CD14-positive monocyte (primary cell): ENCODE results near the gene ACY1. TPM values are rescaled to one million over a fixed set of nuclear protein-coding genes. Genes with fewer than 3 reads are reported as not detected.
A peak's percentile ranks its signal among the peaks of the same experiment; 100 is the strongest.

Experiments
- DNase-seq, 3 donors: peaks; one replicate each; pipeline ENCODE4 v3.0.0-alpha.2; 2011 to 2022
- H2AFZ ChIP-seq: 2 replicates; pipeline ENCODE4 v1.6.0; 2012; ENCODE audit warnings: mild to moderate bottlenecking, low read depth, low read length, inconsistent platforms; ENCODE audit not compliant: insufficient read depth, poor library complexity, severe bottlenecking
- H3K27ac ChIP-seq, 2 donors: 1 replicate in 1 of 2; 2 replicates in 1 of 2; pipeline ENCODE4 v1.5.1; 2012 to 2013; ENCODE audit warnings: low read length in 2 of 2, control low read depth in 1 of 2, inconsistent platforms in 1 of 2, low read depth in 1 of 2, mild to moderate bottlenecking in 1 of 2
- H3K27me3 ChIP-seq, 2 donors: one replicate each; pipeline versions ENCODE4 v1.6.0 to v1.6.1; 2011 to 2013; ENCODE audit warnings: low read length in 2 of 2; ENCODE audit not compliant: control insufficient read depth in 2 of 2, insufficient read depth in 2 of 2
- H3K36me3 ChIP-seq, 2 donors: replicated peaks in 1 of 2; 1 replicate in 1 of 2; 2 replicates in 1 of 2; pipeline versions ENCODE4 v1.5.1 to v1.6.1; 2012 to 2013; ENCODE audit warnings: low read length in 2 of 2, control low read depth in 1 of 2, inconsistent platforms in 1 of 2, mild to moderate bottlenecking in 1 of 2; ENCODE audit not compliant: insufficient read depth in 2 of 2, control insufficient read depth in 1 of 2
- H3K4me1 ChIP-seq, 2 donors: 1 replicate in 1 of 2; 2 replicates in 1 of 2; pipeline versions ENCODE4 v1.5.1 to v1.6.1; 2012 to 2013; ENCODE audit warnings: low read length in 2 of 2, control low read depth in 1 of 2, inconsistent platforms in 1 of 2, mild to moderate bottlenecking in 1 of 2, moderate library complexity in 1 of 2; ENCODE audit not compliant: insufficient read depth in 2 of 2, control insufficient read depth in 1 of 2
- H3K4me2 ChIP-seq: replicated peaks from 2 replicates; pipeline ENCODE3; 2012; ENCODE audit warnings: low read length, moderate library complexity, mild to moderate bottlenecking; ENCODE audit not compliant: poor library complexity, severe bottlenecking; ENCODE audit errors: extremely low read depth
- H3K4me3 ChIP-seq, 3 experiments: fragments of 200-600 bp in 1 of 3; sonication (generic) in 1 of 3; replicated peaks in 1 of 3; 1 replicate in 2 of 3; 2 replicates in 1 of 3; pipeline ENCODE4 v1.5.1; 2011 to 2013; ENCODE audit warnings: low read length in 3 of 3, mild to moderate bottlenecking in 3 of 3, control low read depth in 2 of 3, low read depth in 2 of 3, inconsistent platforms in 1 of 3, moderate library complexity in 1 of 3
- H3K79me2 ChIP-seq: 2 replicates; pipeline ENCODE4 v1.6.0; 2012; ENCODE audit warnings: mild to moderate bottlenecking, control low read depth, inconsistent platforms, low read length, moderate library complexity; ENCODE audit not compliant: insufficient read depth
- H3K9ac ChIP-seq: 2 replicates; pipeline ENCODE4 v1.6.0; 2017; ENCODE audit warnings: low read length, mild to moderate bottlenecking; ENCODE audit not compliant: insufficient read depth, poor library complexity, severe bottlenecking
- H3K9me3 ChIP-seq, 2 donors: replicated peaks in 1 of 2; 1 replicate in 1 of 2; 2 replicates in 1 of 2; pipeline versions ENCODE4 v1.5.1 to v1.6.1; 2012 to 2013; ENCODE audit warnings: low read length in 2 of 2, control low read depth in 1 of 2; ENCODE audit not compliant: control insufficient read depth in 1 of 2, insufficient read depth in 1 of 2
- H4K20me1 ChIP-seq: 2 replicates; pipeline ENCODE4 v1.6.0; 2012; ENCODE audit warnings: mild to moderate bottlenecking, low read length, control low read depth, moderate library complexity; ENCODE audit not compliant: insufficient read depth
- H3K27ac Mint-ChIP-seq, 7 donors: one replicate each; pipeline ENCODE4 v1.8.0; 2020; ENCODE audit warnings: mild to moderate bottlenecking in 7 of 7, mixed read lengths in 7 of 7, moderate library complexity in 6 of 7, inconsistent platforms in 2 of 7
- H3K27me3 Mint-ChIP-seq, 3 donors: one replicate each; pipeline ENCODE4 v1.8.0; 2021 to 2022; ENCODE audit warnings: low read depth in 3 of 3, mild to moderate bottlenecking in 3 of 3, mixed read lengths in 3 of 3, moderate library complexity in 3 of 3, inconsistent platforms in 1 of 3
- H3K36me3 Mint-ChIP-seq, 2 donors: one replicate each; pipeline ENCODE4 v1.8.0; 2020; ENCODE audit warnings: mixed read lengths in 2 of 2, inconsistent platforms in 1 of 2, mild to moderate bottlenecking in 1 of 2
- H3K4me1 Mint-ChIP-seq: one replicate; pipeline ENCODE4 v1.8.0; 2020; ENCODE audit warnings: mild to moderate bottlenecking, mixed read lengths
- H3K4me3 Mint-ChIP-seq, 2 donors: one replicate each; pipeline ENCODE4 v1.8.0; 2020; ENCODE audit warnings: mild to moderate bottlenecking in 2 of 2, mixed read lengths in 2 of 2, moderate library complexity in 1 of 2
- H3K9me3 Mint-ChIP-seq, 7 donors: one replicate each; pipeline ENCODE4 v1.8.0; 2020 to 2022; ENCODE audit warnings: mixed read lengths in 7 of 7, mild to moderate bottlenecking in 6 of 7, moderate library complexity in 6 of 7, inconsistent platforms in 2 of 7
- WGBS: methylation state at CpG from one replicate; pipeline ENCODE4 v1.1.5; 2013; ENCODE audit warnings: missing lambda C conversion rate; ENCODE audit not compliant: insufficient coverage; 5-methylcytosine and 5-hydroxymethylcytosine counted together
- intact Hi-C, 2 donors: fragments of 100-400 bp; cut with micrococcal nuclease; formaldehyde crosslinking; loops; one replicate each; pipeline versions ENCODE4 v1.15.0 to v1.15.1; 2023
- polyA plus RNA-seq, 3 donors: library from polyadenylated mRNA; depleted of rRNA in 1 of 3; unstranded in 2 of 3; stranded (reverse) in 1 of 3; fragments of 300-500 nt in 2 of 3; fragments of >200 nt in 1 of 3; fragmentation: Illumina TruSeq in 2 of 3; gene quantifications; 1 replicate in 2 of 3; 2 replicates in 1 of 3; pipeline ENCODE4 v1.2.3, GENCODE V29; 2012 to 2021
- TF ChIP-seq, protein P1 (sequence below): fragments of 200-600 bp; IDR thresholded peaks from one replicate; pipeline ENCODE4 v1.8.0; 2022; ENCODE audit warnings: antibody characterized with exemption, mild to moderate bottlenecking

Gene ACY1
- polyA plus RNA-seq, 3 donors: 13.3 to 18.0 (median 14.5) TPM

DNA sequence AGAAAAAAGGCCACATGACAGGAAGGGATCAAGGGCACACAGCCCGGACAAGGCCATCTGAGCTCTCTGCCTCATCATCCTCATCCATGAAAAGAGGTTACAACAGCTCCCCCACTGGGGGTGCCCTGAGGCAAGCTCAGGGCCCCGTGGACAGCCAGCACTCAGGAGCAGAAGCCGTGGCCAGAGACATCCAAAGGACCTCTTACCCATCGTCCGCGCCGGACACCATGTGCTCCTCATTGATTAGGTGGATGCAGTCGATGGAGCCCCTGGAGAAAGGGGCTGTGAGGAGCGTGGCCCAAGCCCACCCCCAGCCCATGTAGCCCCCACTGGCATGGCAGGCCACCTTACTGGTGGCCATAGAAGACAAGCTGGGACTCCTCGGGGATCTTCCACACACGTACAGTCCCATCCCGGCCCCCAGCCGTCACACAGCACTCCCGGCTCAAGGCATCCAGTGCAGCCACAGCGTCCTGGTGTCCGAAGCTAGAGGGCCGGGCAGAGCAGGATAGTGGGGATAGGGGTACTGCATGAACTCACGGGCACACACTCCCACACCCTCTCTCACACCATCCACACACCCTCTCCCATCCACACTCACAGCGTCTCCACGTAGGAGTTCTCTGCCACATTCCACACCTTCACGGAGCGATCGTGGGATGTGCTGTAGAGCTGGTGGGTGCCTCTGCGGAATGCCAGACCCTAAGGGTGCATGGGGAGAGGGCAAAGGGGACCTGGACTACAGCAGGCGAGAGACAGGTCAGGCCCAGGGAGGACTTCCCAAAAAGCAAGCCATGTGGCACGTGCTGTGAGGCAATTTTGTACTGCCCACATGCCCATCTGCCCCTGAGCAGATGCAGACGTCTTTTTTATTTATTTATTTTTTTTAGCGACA, 48.1 kb upstream of the ACY1 start:
- intact Hi-C loops: loop anchor here in 1 of 2 donors (5.0 kb wide), 1 partner anchor 187 kb away; no protein-coding TSS in a partner anchor
- H3K27me3 Mint-ChIP-seq: peaks cover 0 to 4% (median 0%) of the 10 kb centered on the region in 3 donors
- H3K4me1 Mint-ChIP-seq: peaks cover 5% of the 10 kb centered on the region
- Histone ChIP-seq H2AFZ (no peak overlapping the region), H3K36me3 (peaks cover 50 to 72% of the 10 kb centered on the region in 2 donors), H3K4me2 (no peak overlapping the region), H3K79me2 (peaks cover 4% of the 10 kb centered on the region), H3K9me3 (no peaks in the 10 kb centered on the region), H3K9ac (no peak overlapping the region), H4K20me1 (no peaks in the 10 kb centered on the region), H3K27ac (no peak overlapping the region), H3K4me3 (no peak overlapping the region), H3K27me3 (no peaks in the 10 kb centered on the region), H3K4me1 (no peaks in the 10 kb centered on the region)
- H3K4me3 Mint-ChIP-seq: no peak overlapping the region
- H3K36me3 Mint-ChIP-seq: peaks cover 61 to 70% of the 10 kb centered on the region in 2 donors
- DNase-seq: no peak
- peak overlapping the region in 1 of 7 donors; percentile 61 for H3K27ac Mint-ChIP-seq
- TF ChIP-seq, protein P1, sequence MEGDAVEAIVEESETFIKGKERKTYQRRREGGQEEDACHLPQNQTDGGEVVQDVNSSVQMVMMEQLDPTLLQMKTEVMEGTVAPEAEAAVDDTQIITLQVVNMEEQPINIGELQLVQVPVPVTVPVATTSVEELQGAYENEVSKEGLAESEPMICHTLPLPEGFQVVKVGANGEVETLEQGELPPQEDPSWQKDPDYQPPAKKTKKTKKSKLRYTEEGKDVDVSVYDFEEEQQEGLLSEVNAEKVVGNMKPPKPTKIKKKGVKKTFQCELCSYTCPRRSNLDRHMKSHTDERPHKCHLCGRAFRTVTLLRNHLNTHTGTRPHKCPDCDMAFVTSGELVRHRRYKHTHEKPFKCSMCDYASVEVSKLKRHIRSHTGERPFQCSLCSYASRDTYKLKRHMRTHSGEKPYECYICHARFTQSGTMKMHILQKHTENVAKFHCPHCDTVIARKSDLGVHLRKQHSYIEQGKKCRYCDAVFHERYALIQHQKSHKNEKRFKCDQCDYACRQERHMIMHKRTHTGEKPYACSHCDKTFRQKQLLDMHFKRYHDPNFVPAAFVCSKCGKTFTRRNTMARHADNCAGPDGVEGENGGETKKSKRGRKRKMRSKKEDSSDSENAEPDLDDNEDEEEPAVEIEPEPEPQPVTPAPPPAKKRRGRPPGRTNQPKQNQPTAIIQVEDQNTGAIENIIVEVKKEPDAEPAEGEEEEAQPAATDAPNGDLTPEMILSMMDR: no peak
- H3K9me3 Mint-ChIP-seq: peaks cover 0 to 2% (median 0%) of the 10 kb centered on the region in 7 donors
- WGBS: 98% methylated on average over 12 of the region's 28 CpGs

DNA sequence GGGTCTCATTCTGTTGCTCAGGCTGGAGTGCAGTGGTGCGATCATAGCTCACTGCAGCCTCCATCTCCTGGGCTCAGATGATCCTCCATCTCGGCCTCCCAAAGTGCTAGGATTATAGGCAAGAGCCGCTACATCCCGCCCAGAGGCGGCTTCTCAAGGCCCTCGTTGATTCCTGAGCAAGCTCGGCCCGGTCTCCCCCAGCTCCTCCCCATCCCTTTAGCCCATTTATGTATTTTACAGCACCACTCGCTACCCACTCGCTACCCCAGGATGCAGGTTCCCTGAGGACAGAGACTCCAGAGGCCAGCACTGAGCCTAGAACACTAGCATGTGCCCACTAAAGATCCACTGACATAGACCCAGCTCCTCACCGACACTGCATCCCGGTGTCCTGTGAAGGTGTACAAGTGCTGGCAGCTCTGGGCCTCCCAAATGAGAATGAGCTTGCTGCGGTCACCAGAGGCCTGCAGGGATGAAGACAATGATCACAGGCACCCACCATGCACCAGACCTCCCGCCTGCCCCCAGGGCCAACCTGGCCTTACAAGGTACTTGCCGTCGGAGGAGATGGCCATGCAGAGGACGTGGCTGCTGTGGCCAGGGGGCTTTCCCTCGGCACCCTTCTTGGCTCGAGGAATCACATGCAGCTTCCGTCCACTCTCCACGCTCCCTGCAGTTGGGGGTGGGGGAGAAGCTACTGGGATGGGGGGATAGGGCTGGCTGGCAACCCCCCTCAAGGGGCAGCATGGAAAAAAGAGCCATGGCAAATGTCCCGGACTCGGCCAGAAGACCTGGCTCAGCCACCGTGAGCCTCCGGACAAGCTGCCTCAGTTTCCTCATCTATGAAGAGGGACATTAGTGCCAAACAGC, 47.2 kb upstream of the ACY1 start:
- Histone ChIP-seq H3K9ac (no peak overlapping the region), H3K4me1 (peaks cover 6% of the 10 kb centered on the region in 2 donors), H3K27me3 (no peaks in the 10 kb centered on the region), H4K20me1 (no peaks in the 10 kb centered on the region), H3K9me3 (no peaks in the 10 kb centered on the region), H3K36me3 (peaks cover 50 to 72% of the 10 kb centered on the region in 2 donors), H3K4me2 (no peak overlapping the region), H2AFZ (no peak overlapping the region), H3K27ac (no peak overlapping the region), H3K4me3 (no peak overlapping the region), H3K79me2 (peaks cover 13% of the 10 kb centered on the region)
- TF ChIP-seq, protein P1: no peak
- Mint-ChIP-seq H3K27ac (peak overlapping the region in 2 of 7 donors; percentile 24 to 61), H3K27me3 (peaks cover 0 to 2% (median 0%) of the 10 kb centered on the region in 3 donors), H3K9me3 (peaks cover 0 to 2% (median 0%) of the 10 kb centered on the region in 7 donors), H3K36me3 (peaks cover 64 to 70% of the 10 kb centered on the region in 2 donors), H3K4me1 (peaks cover 13% of the 10 kb centered on the region), H3K4me3 (no peak overlapping the region)
- DNase-seq: no peak
- intact Hi-C loops: loop anchor here in 1 of 2 donors (5.0 kb wide), 1 partner anchor 186 kb away; no protein-coding TSS in a partner anchor
- WGBS: 99% methylated on average over 21 of the region's 25 CpGs
